ENCODE data around the gene UBE2S.
"Not testable (repeated sequence)": the region's sequence is repeated elsewhere in the genome, so short reads cannot be mapped to it uniquely, and the experiment has no call there.

The UBE2S gene

GRCh38 chr19:55407550-55407799, at the start of gene UBE2S:
UBE2S (minus strand) TSS chr19:55407788; CDS start chr19:55407589, 199 bp downstream.
- peaks cover 47% of the 10 kb centered on the region for H3K79me2 ChIP-seq (ENCODE audit: insufficient read depth, low read depth)
- H4K20me1 ChIP-seq (ENCODE audit: insufficient read depth) = peaks cover 11% of the 10 kb centered on the region
- not testable (repeated sequence) for H3K4me3 ChIP-seq (IDR thresholded peaks at IDR 0.05; ENCODE audit: insufficient read depth, low read depth, low read length); H3K27me3 ChIP-seq (ENCODE audit: insufficient read depth, low read depth)
- peak within 1 kb of the TSS; percentile 98 for H3K27ac ChIP-seq
- peaks cover 22% of the 10 kb centered on the region; the same call in 1 of the 2 replicates for H3K36me3 ChIP-seq (ENCODE audit: insufficient read depth)
- H3K4me1 ChIP-seq (ENCODE audit: low read depth, poor library complexity, severe bottlenecking) = peaks cover 24% of the 10 kb centered on the region
- H3K4me2 ChIP-seq = peak within 1 kb of the TSS; percentile 100
- H3K9ac ChIP-seq = peak within 1 kb of the TSS; percentile 97
- peak within 1 kb of the TSS; percentile 87 for H2AFZ ChIP-seq (ENCODE audit: low read depth)

GRCh38 chr19:55456347-55456746, 48.8 kb upstream of the UBE2S start:
- H3K79me2 ChIP-seq (ENCODE audit: insufficient read depth, low read depth) = peaks cover 11% of the 10 kb centered on the region; the same call in 1 of the 2 replicates
- TF ChIP-seq CTCF (conservative IDR thresholded peaks at IDR 0.05; ENCODE audit: low read depth, low read length) = no peak
- no peak overlapping the region for H3K4me3 ChIP-seq (IDR thresholded peaks at IDR 0.05; ENCODE audit: insufficient read depth, low read depth, low read length)
- H3K4me2 ChIP-seq = no peak overlapping the region
- no peaks in the 10 kb centered on the region for H4K20me1 ChIP-seq (ENCODE audit: insufficient read depth)
- no peak overlapping the region for H2AFZ ChIP-seq (ENCODE audit: low read depth)
- peaks cover 5% of the 10 kb centered on the region for H3K4me1 ChIP-seq (ENCODE audit: low read depth, poor library complexity, severe bottlenecking)
- H3K27me3 ChIP-seq (ENCODE audit: insufficient read depth, low read depth) = no peaks in the 10 kb centered on the region
- no peak overlapping the region for H3K27ac ChIP-seq
- no peaks in the 10 kb centered on the region for H3K36me3 ChIP-seq (ENCODE audit: insufficient read depth)
- no peak overlapping the region for H3K9ac ChIP-seq

- H3K27me3 ChIP-seq (ENCODE audit: insufficient read depth, low read depth) = no peaks in the 10 kb centered on the region; the same call in 1 of the 2 replicates
- H3K9ac ChIP-seq = no peak overlapping the region
- H3K27ac ChIP-seq = no peak overlapping the region
- no peak overlapping the region for H3K4me3 ChIP-seq (IDR thresholded peaks at IDR 0.05; ENCODE audit: insufficient read depth, low read depth, low read length)
- H3K36me3 ChIP-seq (ENCODE audit: insufficient read depth) = no peaks in the 10 kb centered on the region
- no peak for TF ChIP-seq CTCF (conservative IDR thresholded peaks at IDR 0.05; ENCODE audit: low read depth, low read length)
- H3K79me2 ChIP-seq (ENCODE audit: insufficient read depth, low read depth) = peaks cover 11% of the 10 kb centered on the region; the same call in 1 of the 2 replicates
- H3K4me1 ChIP-seq (ENCODE audit: low read depth, poor library complexity, severe bottlenecking) = peaks cover 2% of the 10 kb centered on the region
- no peaks in the 10 kb centered on the region for H4K20me1 ChIP-seq (ENCODE audit: insufficient read depth)
- no peak overlapping the region for H2AFZ ChIP-seq (ENCODE audit: low read depth)
- no peak overlapping the region for H3K4me2 ChIP-seq
These were observed 48.1 kb upstream of the UBE2S start for GRCh38 chr19:55455576-55456235.

- Histone ChIP-seq H3K36me3 (ENCODE audit: insufficient read depth) (no peaks in the 10 kb centered on the region), H4K20me1 (ENCODE audit: insufficient read depth) (no peaks in the 10 kb centered on the region), H3K79me2 (ENCODE audit: insufficient read depth, low read depth) (peaks cover 5% of the 10 kb centered on the region; the same call in 1 of the 2 replicates), H3K4me1 (ENCODE audit: low read depth, poor library complexity, severe bottlenecking) (no peaks in the 10 kb centered on the region), H3K9ac (no peak overlapping the region), H3K4me3 (IDR thresholded peaks at IDR 0.05; ENCODE audit: insufficient read depth, low read depth, low read length) (no peak overlapping the region), H3K27ac (no peak overlapping the region), H2AFZ (ENCODE audit: low read depth) (no peak overlapping the region), H3K27me3 (ENCODE audit: insufficient read depth, low read depth) (no peaks in the 10 kb centered on the region; the same call in 1 of the 2 replicates), H3K4me2 (no peak overlapping the region)
- TF ChIP-seq CTCF (conservative IDR thresholded peaks at IDR 0.05; ENCODE audit: low read depth, low read length) = peak; percentile 79
These were observed 47.2 kb upstream of the UBE2S start for GRCh38 chr19:55454787-55455243.

- Histone ChIP-seq H3K27ac (no peak overlapping the region), H3K4me2 (no peak overlapping the region), H4K20me1 (ENCODE audit: insufficient read depth) (no peaks in the 10 kb centered on the region), H3K79me2 (ENCODE audit: insufficient read depth, low read depth) (no peaks in the 10 kb centered on the region), H3K36me3 (ENCODE audit: insufficient read depth) (no peaks in the 10 kb centered on the region), H3K4me3 (IDR thresholded peaks at IDR 0.05; ENCODE audit: insufficient read depth, low read depth, low read length) (no peak overlapping the region), H2AFZ (ENCODE audit: low read depth) (no peak overlapping the region), H3K9ac (no peak overlapping the region), H3K27me3 (ENCODE audit: insufficient read depth, low read depth) (no peaks in the 10 kb centered on the region; the same call in 1 of the 2 replicates), H3K4me1 (ENCODE audit: low read depth, poor library complexity, severe bottlenecking) (no peaks in the 10 kb centered on the region)
- no peak for TF ChIP-seq CTCF (conservative IDR thresholded peaks at IDR 0.05; ENCODE audit: low read depth, low read length)
These were observed 46.1 kb upstream of the UBE2S start for GRCh38 chr19:55453511-55454260.

Measured in KMS-11 (cell line).